SK-N-MC (cell line): ENCODE measurements around the gene TLCD2.
"Not testable (repeated sequence)": the region's sequence is repeated elsewhere in the genome, so short reads cannot be mapped to it uniquely, and the experiment has no call there.

Source experiments
- DNase-seq: peaks from one replicate; pipeline ENCODE4 v3.0.0-alpha.2; 2011; ENCODE audit warnings: low read depth, low spot score
- H3K27ac ChIP-seq: fragments of 200-600 bp; sonication (generic); 2 replicates; pipeline ENCODE4 v1.5.1; 2016; ENCODE audit warnings: mixed run types
- H3K36me3 ChIP-seq: fragments of 200-600 bp; sonication (generic); 2 replicates; pipeline ENCODE4 v1.6.1; 2017; ENCODE audit warnings: antibody characterized with exemption, low read length, mixed read lengths; ENCODE audit not compliant: insufficient read depth
- H3K4me3 ChIP-seq: fragments of 200-600 bp; sonication (generic); 2 replicates; pipeline ENCODE4 v1.5.1; 2016
- H3K9ac ChIP-seq: fragments of 200-600 bp; sonication (generic); 2 replicates; pipeline ENCODE4 v1.8.0; 2017; ENCODE audit warnings: mixed run types, mixed read lengths; ENCODE audit not compliant: insufficient read length
- H3K9me3 ChIP-seq: fragments of 200-600 bp; sonication (generic); 2 replicates; pipeline ENCODE4 v1.6.1; 2017; ENCODE audit warnings: low read depth, mild to moderate bottlenecking, antibody characterized with exemption, low read length, moderate library complexity, mixed read lengths
- EZH2 ChIP-seq: fragments of 200-600 bp; sonication (generic); IDR thresholded peaks from one replicate; pipeline ENCODE4 v1.6.1; 2017; ENCODE audit warnings: antibody characterized with exemption
- FOXP2 ChIP-seq: optimal IDR thresholded peaks from 2 replicates; pipeline ENCODE3; 2011; ENCODE audit warnings: mild to moderate bottlenecking, moderate library complexity; ENCODE audit not compliant: insufficient read depth; ENCODE audit errors: extremely low read length, control extremely low read depth
- POLR2AphosphoS5 ChIP-seq: IDR thresholded peaks from 2 replicates; pipeline ENCODE4 v1.6.1; 2012; ENCODE audit warnings: mild to moderate bottlenecking, low read depth, low read length, borderline replicate concordance

The TLCD2 gene

GRCh38 chr17:1709403-1709951 is 700 bp downstream of the TLCD2 start:
- DNase-seq: no peak
- TF ChIP-seq FOXP2: no peak
- no peak for TF ChIP-seq POLR2AphosphoS5
- TF ChIP-seq EZH2: no peak
- Histone ChIP-seq H3K9ac (peak overlapping the region; percentile 82), H3K36me3 (no peaks in the 10 kb centered on the region), H3K27ac (no peak overlapping the region), H3K4me3 (peak overlapping the region; percentile 90), H3K9me3 (no peaks in the 10 kb centered on the region)

GRCh38 chr17:1708791-1709346 is 1.3 kb downstream of the TLCD2 start:
- H3K9ac ChIP-seq, H3K4me3 ChIP-seq, DNase-seq, H3K36me3 ChIP-seq, H3K27ac ChIP-seq, H3K9me3 ChIP-seq: not testable (repeated sequence)

GRCh38 chr17:1707107-1707506 is 3.1 kb downstream of the TLCD2 start:
- H3K9ac ChIP-seq: no peak overlapping the region
- no peak for DNase-seq
- no peak overlapping the region for H3K4me3 ChIP-seq
- no peak overlapping the region for H3K27ac ChIP-seq
- no peaks in the 10 kb centered on the region for H3K9me3 ChIP-seq
- TF ChIP-seq FOXP2: no peak
- no peak for TF ChIP-seq POLR2AphosphoS5
- TF ChIP-seq EZH2: no peak
- H3K36me3 ChIP-seq: no peaks in the 10 kb centered on the region

- Histone ChIP-seq H3K27ac (no peak overlapping the region), H3K4me3 (no peak overlapping the region), H3K36me3 (no peaks in the 10 kb centered on the region), H3K9ac (no peak overlapping the region), H3K9me3 (no peaks in the 10 kb centered on the region)
- no peak for DNase-seq
- TF ChIP-seq FOXP2 (no peak), EZH2 (no peak), POLR2AphosphoS5 (no peak)
Observed at GRCh38 chr17:1705004-1705403, 5.2 kb downstream of the TLCD2 start.

GRCh38 chr17:1703063-1703462 is 7.1 kb downstream of the TLCD2 start:
- TF ChIP-seq FOXP2: no peak
- TF ChIP-seq EZH2: no peak
- no peak for TF ChIP-seq POLR2AphosphoS5
- no peaks in the 10 kb centered on the region for H3K36me3 ChIP-seq
- H3K4me3 ChIP-seq: no peak overlapping the region
- H3K9me3 ChIP-seq: no peaks in the 10 kb centered on the region
- DNase-seq: no peak
- no peak overlapping the region for H3K9ac ChIP-seq
- no peak overlapping the region for H3K27ac ChIP-seq

GRCh38 chr17:1699891-1700290 is 10.3 kb downstream of the TLCD2 start:
- H3K9me3 ChIP-seq, DNase-seq: not testable (repeated sequence)

GRCh38 chr17:1697681-1698080 is 12.5 kb downstream of the TLCD2 start:
- TF ChIP-seq POLR2AphosphoS5 (no peak), FOXP2 (no peak), EZH2 (no peak)
- Histone ChIP-seq H3K27ac (no peak overlapping the region), H3K36me3 (no peaks in the 10 kb centered on the region), H3K4me3 (no peak overlapping the region), H3K9me3 (no peaks in the 10 kb centered on the region), H3K9ac (no peak overlapping the region)
- DNase-seq: no peak

More at GRCh38 chr17:1699891-1700290, 10.3 kb downstream of the TLCD2 start:
- not testable (repeated sequence) for H3K27ac ChIP-seq, H3K9ac ChIP-seq, H3K4me3 ChIP-seq, H3K36me3 ChIP-seq

- no peak for TF ChIP-seq EZH2
- TF ChIP-seq FOXP2: no peak
- TF ChIP-seq POLR2AphosphoS5: no peak
- Histone ChIP-seq H3K4me3 (no peak overlapping the region), H3K9ac (no peak overlapping the region), H3K9me3 (no peaks in the 10 kb centered on the region), H3K36me3 (no peaks in the 10 kb centered on the region), H3K27ac (no peak overlapping the region)
- DNase-seq: no peak
Observed at GRCh38 chr17:1695365-1695764, 14.8 kb downstream of the TLCD2 start.

GRCh38 chr17:1693339-1693738 is 16.8 kb downstream of the TLCD2 start:
- Histone ChIP-seq H3K9me3 (no peaks in the 10 kb centered on the region), H3K36me3 (no peaks in the 10 kb centered on the region), H3K9ac (no peak overlapping the region), H3K4me3 (no peak overlapping the region), H3K27ac (no peak overlapping the region)
- DNase-seq: no peak
- no peak for TF ChIP-seq POLR2AphosphoS5
